ENCODE data around the gene SPECC1L.

SPECC1L gene

GRCh38 chr22:24440718-24441405, 170.2 kb downstream of the SPECC1L start:
- Histone ChIP-seq H3K36me3 (ENCODE audit: insufficient read depth, low read length) (no peaks in the 10 kb centered on the region), H3K4me3 (ENCODE audit: low read length) (no peak overlapping the region)
- 95% methylated on average over 30 of the region's 30 CpGs for WGBS

DNA sequence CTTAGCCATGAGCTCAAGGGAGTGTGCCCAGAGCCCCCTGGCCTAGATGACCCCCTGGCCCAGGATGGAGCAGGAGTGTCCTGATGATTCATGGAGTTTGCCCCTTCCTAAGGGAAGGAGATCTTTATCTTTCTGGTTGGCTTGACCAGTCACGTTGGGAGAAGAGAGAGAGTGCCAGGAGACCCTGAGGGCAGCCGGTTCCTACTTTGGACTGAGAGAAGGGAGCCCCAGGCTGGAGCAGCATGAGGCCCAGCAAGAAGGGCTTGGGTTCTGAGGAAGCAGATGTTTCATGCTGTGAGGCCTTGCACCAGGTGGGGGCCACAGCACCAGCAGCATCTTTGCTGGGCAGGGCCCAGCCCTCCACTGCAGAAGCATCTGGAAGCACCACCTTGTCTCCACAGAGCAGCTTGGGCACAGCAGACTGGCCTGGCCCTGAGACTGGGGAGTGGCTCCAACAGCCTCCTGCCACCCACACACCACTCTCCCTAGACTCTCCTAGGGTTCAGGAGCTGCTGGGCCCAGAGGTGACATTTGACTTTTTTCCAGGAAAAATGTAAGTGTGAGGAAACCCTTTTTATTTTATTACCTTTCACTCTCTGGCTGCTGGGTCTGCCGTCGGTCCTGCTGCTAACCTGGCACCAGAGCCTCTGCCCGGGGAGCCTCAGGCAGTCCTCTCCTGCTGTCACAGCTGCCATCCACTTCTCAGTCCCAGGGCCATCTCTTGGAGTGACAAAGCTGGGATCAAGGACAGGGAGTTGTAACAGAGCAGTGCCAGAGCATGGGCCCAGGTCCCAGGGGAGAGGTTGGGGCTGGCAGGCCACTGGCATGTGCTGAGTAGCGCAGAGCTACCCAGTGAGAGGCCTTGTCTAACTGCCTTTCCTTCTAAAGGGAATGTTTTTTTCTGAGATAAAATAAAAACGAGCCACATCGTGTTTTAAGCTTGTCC, 171.0 kb downstream of the SPECC1L start:
- H3K36me3 ChIP-seq (ENCODE audit: insufficient read depth, low read length): no peaks in the 10 kb centered on the region

More at GRCh38 chr22:24440718-24441405, 170.2 kb downstream of the SPECC1L start:
- no peak overlapping the region for H3K9ac ChIP-seq (ENCODE audit: low read depth, low read length)
- no peaks in the 10 kb centered on the region for H3K9me3 ChIP-seq (ENCODE audit: insufficient read depth, low read depth, low read length)
- H3K27ac ChIP-seq (ENCODE audit: low read depth, low read length): no peak overlapping the region
- H3K27me3 ChIP-seq (ENCODE audit: insufficient read depth, low read length): no peaks in the 10 kb centered on the region
- peaks cover 8% of the 10 kb centered on the region; the same call in 1 of the 2 replicates for H3K4me1 ChIP-seq (ENCODE audit: insufficient read depth, low read length)

GRCh38 chr22:24442352-24442744, 171.7 kb downstream of the SPECC1L start:
- no peaks in the 10 kb centered on the region for H3K36me3 ChIP-seq (ENCODE audit: insufficient read depth, low read length)
- no peaks in the 10 kb centered on the region for H3K9me3 ChIP-seq (ENCODE audit: insufficient read depth, low read depth, low read length)
- no peak overlapping the region for H3K9ac ChIP-seq (ENCODE audit: low read depth, low read length)
- no peak overlapping the region for H3K27ac ChIP-seq (ENCODE audit: low read depth, low read length)
- no peaks in the 10 kb centered on the region for H3K27me3 ChIP-seq (ENCODE audit: insufficient read depth, low read length)
- peaks cover 13% of the 10 kb centered on the region; the same call in 1 of the 2 replicates for H3K4me1 ChIP-seq (ENCODE audit: insufficient read depth, low read length)
- 88% methylated on average over 8 of the region's 8 CpGs for WGBS
- H3K4me3 ChIP-seq (ENCODE audit: low read length): no peak overlapping the region

More for the DNA sequence above, 171.0 kb downstream of the SPECC1L start:
- no peak overlapping the region for H3K27ac ChIP-seq (ENCODE audit: low read depth, low read length)
- H3K9me3 ChIP-seq (ENCODE audit: insufficient read depth, low read depth, low read length): no peaks in the 10 kb centered on the region
- H3K9ac ChIP-seq (ENCODE audit: low read depth, low read length): no peak overlapping the region
- H3K27me3 ChIP-seq (ENCODE audit: insufficient read depth, low read length): no peaks in the 10 kb centered on the region
- no peak overlapping the region for H3K4me3 ChIP-seq (ENCODE audit: low read length)
- 89% methylated on average over 8 of the region's 8 CpGs for WGBS
- peaks cover 13% of the 10 kb centered on the region; the same call in 1 of the 2 replicates for H3K4me1 ChIP-seq (ENCODE audit: insufficient read depth, low read length)

- Histone ChIP-seq H3K27me3 (ENCODE audit: insufficient read depth, low read length) (no peaks in the 10 kb centered on the region), H3K9ac (ENCODE audit: low read depth, low read length) (no peak overlapping the region), H3K4me3 (ENCODE audit: low read length) (no peak overlapping the region), H3K9me3 (ENCODE audit: insufficient read depth, low read depth, low read length) (no peaks in the 10 kb centered on the region), H3K36me3 (ENCODE audit: insufficient read depth, low read length) (no peaks in the 10 kb centered on the region), H3K27ac (ENCODE audit: low read depth, low read length) (no peak overlapping the region), H3K4me1 (ENCODE audit: insufficient read depth, low read length) (peaks cover 13% of the 10 kb centered on the region; the same call in 1 of the 2 replicates)
Measured at GRCh38 chr22:24443668-24444067, 173.0 kb downstream of the SPECC1L start.

DNA sequence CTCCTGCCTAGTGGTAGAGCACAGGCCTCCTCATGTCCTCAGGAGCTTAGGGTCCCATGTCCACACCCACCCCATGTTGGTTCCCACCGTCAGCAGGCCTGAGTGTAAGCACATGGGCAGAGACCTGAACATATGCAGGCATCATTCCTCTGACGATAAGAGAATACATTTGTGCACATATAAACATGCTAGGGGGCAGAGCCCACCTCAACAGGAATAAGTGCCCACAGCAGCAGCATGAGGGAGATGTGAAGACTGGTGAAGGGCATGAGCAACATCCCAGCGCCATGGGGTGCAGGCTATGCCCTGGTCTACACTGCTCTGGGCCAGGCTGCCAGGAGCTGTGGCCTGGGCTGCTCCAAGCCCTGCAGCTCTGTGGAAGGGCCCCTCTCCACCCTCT, 173.6 kb downstream of the SPECC1L start:
- no peak overlapping the region for H3K9ac ChIP-seq (ENCODE audit: low read depth, low read length)
- WGBS: 94% methylated on average over 3 of the region's 3 CpGs
- H3K9me3 ChIP-seq (ENCODE audit: insufficient read depth, low read depth, low read length): no peaks in the 10 kb centered on the region
- no peak overlapping the region for H3K27ac ChIP-seq (ENCODE audit: low read depth, low read length)
- no peaks in the 10 kb centered on the region for H3K36me3 ChIP-seq (ENCODE audit: insufficient read depth, low read length)
- H3K4me1 ChIP-seq (ENCODE audit: insufficient read depth, low read length): peaks cover 13% of the 10 kb centered on the region; the same call in 1 of the 2 replicates
- H3K4me3 ChIP-seq (ENCODE audit: low read length): no peak overlapping the region
- no peaks in the 10 kb centered on the region for H3K27me3 ChIP-seq (ENCODE audit: insufficient read depth, low read length)

DNA sequence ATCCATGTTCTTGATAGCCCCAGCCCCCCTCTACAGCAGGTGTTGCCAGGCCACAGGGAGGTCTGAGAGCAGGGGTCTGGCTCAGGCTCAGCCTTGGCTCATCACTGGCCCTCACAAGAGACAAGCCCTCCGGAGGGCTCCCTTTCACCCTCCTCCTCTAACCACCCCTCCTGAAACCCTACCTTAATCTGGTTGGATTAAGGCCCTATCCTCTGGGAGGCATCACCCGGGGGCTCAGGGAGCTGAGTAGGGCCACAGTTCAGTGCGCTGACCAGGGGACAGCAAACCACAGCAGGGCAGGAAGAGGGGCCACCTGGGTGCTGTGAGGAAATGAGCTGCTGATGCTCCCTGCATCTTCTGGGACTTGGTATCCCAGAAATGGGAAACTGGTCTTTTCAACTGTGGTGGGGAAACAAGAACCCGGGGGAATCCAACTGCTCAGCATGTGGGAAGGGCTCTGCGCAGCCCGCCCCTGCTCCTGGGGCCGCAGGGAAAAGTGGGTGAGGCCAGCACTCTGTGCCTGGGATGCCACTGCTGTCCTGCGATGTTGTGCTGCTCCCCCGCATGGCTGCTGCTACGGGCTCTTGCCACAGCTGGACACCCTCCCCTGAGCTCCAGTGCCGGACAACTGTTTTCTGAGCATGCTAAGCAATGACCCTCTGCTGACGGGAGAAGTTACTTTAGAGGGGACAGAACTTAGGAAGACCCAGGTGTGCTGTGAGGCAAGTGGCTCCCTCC, 174.3 kb downstream of the SPECC1L start:
- 66% methylated on average over 12 of the region's 12 CpGs for WGBS
- no peaks in the 10 kb centered on the region for H3K36me3 ChIP-seq (ENCODE audit: insufficient read depth, low read length)
- H3K27ac ChIP-seq (ENCODE audit: low read depth, low read length): no peak overlapping the region
- no peaks in the 10 kb centered on the region for H3K9me3 ChIP-seq (ENCODE audit: insufficient read depth, low read depth, low read length)
- H3K4me3 ChIP-seq (ENCODE audit: low read length): no peak overlapping the region
- no peak overlapping the region for H3K9ac ChIP-seq (ENCODE audit: low read depth, low read length)
- no peaks in the 10 kb centered on the region for H3K27me3 ChIP-seq (ENCODE audit: insufficient read depth, low read length)
- H3K4me1 ChIP-seq (ENCODE audit: insufficient read depth, low read length): peaks cover 13% of the 10 kb centered on the region; the same call in 1 of the 2 replicates

DNA sequence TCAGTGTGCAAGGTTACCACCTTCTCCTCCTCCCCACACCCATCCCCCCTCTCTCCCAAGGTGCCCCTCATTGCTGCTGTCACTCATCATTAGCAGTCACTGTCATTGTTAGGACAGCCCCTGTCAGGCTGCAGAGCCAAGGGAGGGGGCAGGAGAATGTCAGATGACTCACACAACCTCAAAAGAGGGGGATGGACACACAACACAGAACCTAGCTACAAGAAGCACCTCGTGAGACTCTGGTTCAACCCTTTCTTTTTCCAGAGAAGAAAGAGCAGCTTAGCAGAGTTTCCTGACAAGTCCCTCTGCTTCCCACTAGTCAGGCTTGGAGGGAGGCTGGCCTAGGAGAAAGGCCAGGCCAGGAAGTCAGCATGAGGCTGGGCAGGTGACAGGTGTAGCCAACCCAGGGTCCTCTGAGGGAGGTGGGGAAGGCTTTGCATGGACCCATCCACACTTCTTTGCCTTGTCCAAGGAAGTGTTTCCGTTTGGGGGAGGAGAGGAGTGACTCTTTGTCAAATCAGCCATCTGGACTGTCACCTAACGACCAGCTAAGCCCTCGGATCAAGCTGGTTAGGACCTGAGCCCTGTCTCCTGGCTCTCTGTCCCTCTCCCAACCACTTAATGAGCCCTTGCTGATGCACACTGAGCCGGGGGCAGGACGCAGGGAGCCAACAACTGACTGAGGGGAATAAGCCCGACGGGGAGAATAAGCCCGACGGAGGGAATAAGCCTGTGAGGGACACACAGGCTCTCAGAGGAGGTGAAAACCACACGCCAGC, 175.0 kb downstream of the SPECC1L start:
- 56% methylated on average over 11 of the region's 11 CpGs for WGBS
- Histone ChIP-seq H3K36me3 (ENCODE audit: insufficient read depth, low read length) (no peaks in the 10 kb centered on the region), H3K27me3 (ENCODE audit: insufficient read depth, low read length) (no peaks in the 10 kb centered on the region), H3K9ac (ENCODE audit: low read depth, low read length) (no peak overlapping the region), H3K9me3 (ENCODE audit: insufficient read depth, low read depth, low read length) (no peaks in the 10 kb centered on the region), H3K4me3 (ENCODE audit: low read length) (no peak overlapping the region), H3K27ac (ENCODE audit: low read depth, low read length) (no peak overlapping the region), H3K4me1 (ENCODE audit: insufficient read depth, low read length) (peaks cover 18% of the 10 kb centered on the region)

- H3K9ac ChIP-seq (ENCODE audit: low read depth, low read length): no peak overlapping the region
- H3K27me3 ChIP-seq (ENCODE audit: insufficient read depth, low read length): no peaks in the 10 kb centered on the region
- 73% methylated on average over 3 of the region's 3 CpGs for WGBS
- H3K27ac ChIP-seq (ENCODE audit: low read depth, low read length): no peak overlapping the region
- H3K4me1 ChIP-seq (ENCODE audit: insufficient read depth, low read length): peaks cover 23% of the 10 kb centered on the region
- H3K36me3 ChIP-seq (ENCODE audit: insufficient read depth, low read length): no peaks in the 10 kb centered on the region
- H3K4me3 ChIP-seq (ENCODE audit: low read length): no peak overlapping the region
- no peaks in the 10 kb centered on the region for H3K9me3 ChIP-seq (ENCODE audit: insufficient read depth, low read depth, low read length)
Measured at GRCh38 chr22:24446260-24446611, 175.6 kb downstream of the SPECC1L start.

DNA sequence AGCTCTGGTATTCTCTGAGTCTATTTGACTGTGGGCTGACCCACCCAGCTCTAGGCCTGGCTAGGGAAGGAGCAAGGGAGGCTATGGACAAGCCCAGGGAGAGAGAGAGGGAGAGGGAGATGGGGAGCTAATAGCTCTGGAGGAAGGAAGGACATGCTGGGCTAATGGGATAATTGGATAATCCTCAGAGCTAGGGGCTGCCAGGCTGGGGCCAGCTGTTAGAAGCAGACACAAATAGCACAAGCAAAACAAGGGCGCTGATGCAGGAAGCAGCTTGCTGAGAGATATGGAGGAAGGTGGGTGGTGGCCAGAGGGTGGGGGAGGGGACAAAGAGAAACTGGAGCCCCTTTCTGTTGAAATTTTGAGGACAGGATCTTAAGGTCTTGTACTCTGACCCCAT, 180.0 kb downstream of the SPECC1L start:
- H3K4me3 ChIP-seq (ENCODE audit: low read length): no peak overlapping the region
- no peak overlapping the region for H3K27ac ChIP-seq (ENCODE audit: low read depth, low read length)
- WGBS: 73% methylated on average over 1 of the region's 1 CpG
- no peaks in the 10 kb centered on the region for H3K36me3 ChIP-seq (ENCODE audit: insufficient read depth, low read length)
- no peaks in the 10 kb centered on the region for H3K27me3 ChIP-seq (ENCODE audit: insufficient read depth, low read length)
- H3K9me3 ChIP-seq (ENCODE audit: insufficient read depth, low read depth, low read length): no peaks in the 10 kb centered on the region
- H3K4me1 ChIP-seq (ENCODE audit: insufficient read depth, low read length): peaks cover 19% of the 10 kb centered on the region
- no peak overlapping the region for H3K9ac ChIP-seq (ENCODE audit: low read depth, low read length)

GRCh38 chr22:24451162-24451561, 180.5 kb downstream of the SPECC1L start:
- H3K27ac ChIP-seq (ENCODE audit: low read depth, low read length): no peak overlapping the region
- H3K36me3 ChIP-seq (ENCODE audit: insufficient read depth, low read length): no peaks in the 10 kb centered on the region
- H3K27me3 ChIP-seq (ENCODE audit: insufficient read depth, low read length): no peaks in the 10 kb centered on the region
- H3K4me1 ChIP-seq (ENCODE audit: insufficient read depth, low read length): peaks cover 13% of the 10 kb centered on the region
- H3K4me3 ChIP-seq (ENCODE audit: low read length): no peak overlapping the region
- H3K9ac ChIP-seq (ENCODE audit: low read depth, low read length): no peak overlapping the region
- H3K9me3 ChIP-seq (ENCODE audit: insufficient read depth, low read depth, low read length): no peaks in the 10 kb centered on the region
